ENCODE results near the gene OLFML3. TPM values are rescaled to one million over a fixed set of nuclear protein-coding genes. Genes with fewer than 3 reads are reported as not detected.

OLFML3 gene
- total and polyA plus RNA-seq, 2 donors (not counting 3 experiments of a cell fraction or from before 2014, with no cell fraction given) = 3.4 to 3.9 TPM

DNA sequence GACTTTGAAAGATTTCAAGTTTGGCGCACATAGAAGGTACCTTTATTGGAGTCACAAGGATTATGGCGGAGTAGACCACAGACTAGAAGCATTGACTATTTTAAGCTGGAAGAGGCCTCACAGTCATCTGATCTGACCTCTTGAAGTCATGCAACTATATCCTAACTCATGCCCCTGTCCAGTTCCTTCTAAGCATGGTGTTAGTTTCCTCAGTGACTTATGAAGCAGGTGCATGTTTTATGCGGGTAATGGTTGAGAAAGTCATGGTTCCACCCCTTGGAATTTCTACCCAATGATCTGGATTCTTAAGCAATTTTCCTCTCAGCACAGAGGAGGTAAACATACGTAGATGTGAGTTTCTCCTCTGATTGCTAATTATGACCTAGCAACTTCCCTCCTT is 11.7 kb downstream of the OLFML3 start:
- H3K4me1 ChIP-seq (ENCODE audit: control insufficient read depth, extremely low read depth, insufficient read depth, low read length) = no peaks in the 10 kb centered on the region
- H3K36me3 ChIP-seq (ENCODE audit: control insufficient read depth in 2 of 2, extremely low read depth in 1 of 2, insufficient read depth in 2 of 2, low read length in 2 of 2) = no peaks in the 10 kb centered on the region
- no peak overlapping the region for H2AFZ ChIP-seq (ENCODE audit: low read depth, low read length)
- dilution Hi-C loops (cut with MboI; ENCODE audit: extremely low pct_ligation_motif_present, low sequenced_read_pairs) (no loop called here), intact Hi-C loops (cut with micrococcal nuclease) (no loop called here)
- H3K4me2 ChIP-seq (ENCODE audit: insufficient read depth, low read length) = no peak overlapping the region
- H3K79me2 ChIP-seq (ENCODE audit: control insufficient read depth, insufficient read depth, low read length) = no peaks in the 10 kb centered on the region
- CTCF ChIA-PET = no interaction called here
- no TSS peak for BruUV-seq (replicated peaks)
- H3K4me3 ChIP-seq (replicated peaks in 1 of 3; ENCODE audit: insufficient read depth in 1 of 3, low read depth in 1 of 3, low read length in 3 of 3) = no peak overlapping the region
- no peaks in the 10 kb centered on the region for H3K9me3 ChIP-seq (replicated peaks; ENCODE audit: control insufficient read depth, insufficient read depth, low read length)
- FAIRE-seq (no peak), DNase-seq (ENCODE audit: low read depth, low spot score) (no peak)
- no peak overlapping the region for H3K9ac ChIP-seq (replicated peaks; ENCODE audit: extremely low read depth, insufficient read depth, low read length)
- TF ChIP-seq, protein P1, sequence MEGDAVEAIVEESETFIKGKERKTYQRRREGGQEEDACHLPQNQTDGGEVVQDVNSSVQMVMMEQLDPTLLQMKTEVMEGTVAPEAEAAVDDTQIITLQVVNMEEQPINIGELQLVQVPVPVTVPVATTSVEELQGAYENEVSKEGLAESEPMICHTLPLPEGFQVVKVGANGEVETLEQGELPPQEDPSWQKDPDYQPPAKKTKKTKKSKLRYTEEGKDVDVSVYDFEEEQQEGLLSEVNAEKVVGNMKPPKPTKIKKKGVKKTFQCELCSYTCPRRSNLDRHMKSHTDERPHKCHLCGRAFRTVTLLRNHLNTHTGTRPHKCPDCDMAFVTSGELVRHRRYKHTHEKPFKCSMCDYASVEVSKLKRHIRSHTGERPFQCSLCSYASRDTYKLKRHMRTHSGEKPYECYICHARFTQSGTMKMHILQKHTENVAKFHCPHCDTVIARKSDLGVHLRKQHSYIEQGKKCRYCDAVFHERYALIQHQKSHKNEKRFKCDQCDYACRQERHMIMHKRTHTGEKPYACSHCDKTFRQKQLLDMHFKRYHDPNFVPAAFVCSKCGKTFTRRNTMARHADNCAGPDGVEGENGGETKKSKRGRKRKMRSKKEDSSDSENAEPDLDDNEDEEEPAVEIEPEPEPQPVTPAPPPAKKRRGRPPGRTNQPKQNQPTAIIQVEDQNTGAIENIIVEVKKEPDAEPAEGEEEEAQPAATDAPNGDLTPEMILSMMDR (IDR thresholded peaks at IDR 0.05; ENCODE audit: extremely low read depth in 1 of 2, insufficient read depth in 1 of 2, low read depth in 1 of 2, low read length in 2 of 2) = no peak
- TF ChIP-seq POLR2A (IDR thresholded peaks at IDR 0.05; ENCODE audit: low read depth, low read length) (no peak), MYC (IDR thresholded peaks at IDR 0.05; ENCODE audit: low read depth, low read length) (no peak), JUN (IDR thresholded peaks at IDR 0.05; ENCODE audit: borderline replicate concordance, insufficient read depth, insufficient read length, low read depth) (no peak), GATA2 (IDR thresholded peaks at IDR 0.05; ENCODE audit: insufficient read depth, insufficient read length, low read depth, low read length) (no peak), POLR2AphosphoS5 (IDR thresholded peaks at IDR 0.05; ENCODE audit: insufficient read depth, low read depth, low read length) (no peak), EZH2 (IDR thresholded peaks at IDR 0.05; ENCODE audit: borderline replicate concordance, low read depth, low read length, severe bottlenecking) (no peak), FOS (IDR thresholded peaks at IDR 0.05; ENCODE audit: borderline replicate concordance, insufficient read depth, low read length) (no peak)
- TF ChIP-seq, protein P2, sequence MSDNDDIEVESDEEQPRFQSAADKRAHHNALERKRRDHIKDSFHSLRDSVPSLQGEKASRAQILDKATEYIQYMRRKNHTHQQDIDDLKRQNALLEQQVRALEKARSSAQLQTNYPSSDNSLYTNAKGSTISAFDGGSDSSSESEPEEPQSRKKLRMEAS (IDR thresholded peaks at IDR 0.05; ENCODE audit: insufficient read depth, insufficient read length) = no peak
- POLR2A ChIA-PET = no interaction called here
- peaks cover 0 to 2% of the 10 kb centered on the region in 2 experiments for H3K27me3 ChIP-seq (ENCODE audit: control insufficient read depth in 2 of 2, insufficient read depth in 2 of 2, low read length in 2 of 2)
- no peaks in the 10 kb centered on the region for H4K20me1 ChIP-seq (replicated peaks; ENCODE audit: control insufficient read depth, extremely low read depth, insufficient read depth, low read length)
- H3K9me1 ChIP-seq (replicated peaks; ENCODE audit: control insufficient read depth, extremely low read depth, insufficient read depth, low read length) = no peaks in the 10 kb centered on the region
- H3K27ac ChIP-seq (ENCODE audit: insufficient read depth, low read depth, low read length) = no peak overlapping the region
